ENCODE measurements around the gene EHMT2.

DNA sequence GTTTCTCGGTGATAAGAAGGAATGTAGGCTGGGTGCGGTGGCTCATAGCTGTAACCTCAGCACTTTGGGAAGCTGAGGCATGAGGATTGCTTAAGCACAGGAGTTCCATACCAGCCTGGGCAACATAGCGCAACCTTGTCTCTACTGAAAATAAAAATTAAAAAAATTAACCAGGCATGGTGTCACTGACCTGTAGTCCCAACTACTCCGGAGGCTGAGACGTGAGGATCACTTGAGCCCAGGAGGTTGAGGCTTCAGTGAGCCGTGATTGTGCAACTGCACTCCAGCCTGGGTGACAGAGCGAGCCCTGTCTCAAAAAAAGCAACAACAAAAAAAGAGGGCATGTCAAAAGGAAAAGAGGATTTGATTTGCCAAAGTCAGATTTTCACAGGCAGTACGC is 38.8 kb downstream of the EHMT2 start:
- TF ChIP-seq, protein P1, sequence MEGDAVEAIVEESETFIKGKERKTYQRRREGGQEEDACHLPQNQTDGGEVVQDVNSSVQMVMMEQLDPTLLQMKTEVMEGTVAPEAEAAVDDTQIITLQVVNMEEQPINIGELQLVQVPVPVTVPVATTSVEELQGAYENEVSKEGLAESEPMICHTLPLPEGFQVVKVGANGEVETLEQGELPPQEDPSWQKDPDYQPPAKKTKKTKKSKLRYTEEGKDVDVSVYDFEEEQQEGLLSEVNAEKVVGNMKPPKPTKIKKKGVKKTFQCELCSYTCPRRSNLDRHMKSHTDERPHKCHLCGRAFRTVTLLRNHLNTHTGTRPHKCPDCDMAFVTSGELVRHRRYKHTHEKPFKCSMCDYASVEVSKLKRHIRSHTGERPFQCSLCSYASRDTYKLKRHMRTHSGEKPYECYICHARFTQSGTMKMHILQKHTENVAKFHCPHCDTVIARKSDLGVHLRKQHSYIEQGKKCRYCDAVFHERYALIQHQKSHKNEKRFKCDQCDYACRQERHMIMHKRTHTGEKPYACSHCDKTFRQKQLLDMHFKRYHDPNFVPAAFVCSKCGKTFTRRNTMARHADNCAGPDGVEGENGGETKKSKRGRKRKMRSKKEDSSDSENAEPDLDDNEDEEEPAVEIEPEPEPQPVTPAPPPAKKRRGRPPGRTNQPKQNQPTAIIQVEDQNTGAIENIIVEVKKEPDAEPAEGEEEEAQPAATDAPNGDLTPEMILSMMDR (optimal IDR thresholded peaks at IDR 0.05 in 1 of 3, IDR thresholded peaks at IDR 0.05 in 1 of 3, conservative IDR thresholded peaks at IDR 0.05 in 1 of 3; ENCODE audit: extremely low read depth in 1 of 3, insufficient read depth in 2 of 3, low read length in 3 of 3), result no peak
- no peak for TF ChIP-seq EZH2 (IDR thresholded peaks at IDR 0.05; ENCODE audit: low read length)
